ENCODE results near the gene AK9.
A peak's percentile ranks its signal among the peaks of the same experiment; 100 is the strongest.

Gene AK9

DNA sequence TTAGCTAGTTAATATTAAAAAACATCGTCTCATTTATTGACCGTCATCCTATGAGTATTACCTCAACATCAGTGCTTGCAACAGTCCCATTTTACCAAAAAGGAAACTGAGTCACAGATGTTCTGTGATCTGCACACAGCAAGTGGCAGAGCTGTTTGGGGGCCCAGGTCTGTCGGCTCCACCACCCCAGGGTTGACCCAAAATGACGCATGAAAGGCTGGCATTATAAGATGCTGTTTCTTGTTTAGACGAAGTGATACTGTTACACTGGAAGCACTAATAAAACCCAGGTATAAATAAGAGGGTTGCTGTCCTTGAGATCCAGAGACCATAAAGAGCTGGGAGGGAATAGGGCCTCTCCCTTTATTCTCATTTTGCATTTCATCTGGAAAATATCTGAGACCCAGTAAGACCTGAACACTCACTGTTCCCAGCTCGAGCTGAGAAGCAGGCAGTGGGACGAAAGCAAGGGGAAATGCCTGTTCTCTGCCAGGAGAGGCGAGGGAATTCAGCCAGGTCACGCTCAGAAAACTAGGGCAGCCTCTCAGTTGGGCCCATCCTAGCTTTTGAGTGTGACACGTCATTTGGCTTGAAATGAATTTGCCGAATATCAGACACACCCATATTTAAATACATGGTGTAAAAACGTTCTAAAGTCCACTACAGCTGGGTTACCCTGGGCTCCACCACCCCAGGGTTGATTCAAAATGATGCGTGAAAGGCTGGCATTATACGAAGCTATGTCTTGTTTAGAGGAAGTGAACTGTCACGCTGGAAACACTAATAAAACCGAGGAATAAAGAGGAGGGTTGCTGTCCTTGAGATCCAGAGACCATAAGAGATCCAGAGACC is 234.1 kb downstream of the AK9 start:
- no peak for DNase-seq (ENCODE audit: low read depth)

DNA sequence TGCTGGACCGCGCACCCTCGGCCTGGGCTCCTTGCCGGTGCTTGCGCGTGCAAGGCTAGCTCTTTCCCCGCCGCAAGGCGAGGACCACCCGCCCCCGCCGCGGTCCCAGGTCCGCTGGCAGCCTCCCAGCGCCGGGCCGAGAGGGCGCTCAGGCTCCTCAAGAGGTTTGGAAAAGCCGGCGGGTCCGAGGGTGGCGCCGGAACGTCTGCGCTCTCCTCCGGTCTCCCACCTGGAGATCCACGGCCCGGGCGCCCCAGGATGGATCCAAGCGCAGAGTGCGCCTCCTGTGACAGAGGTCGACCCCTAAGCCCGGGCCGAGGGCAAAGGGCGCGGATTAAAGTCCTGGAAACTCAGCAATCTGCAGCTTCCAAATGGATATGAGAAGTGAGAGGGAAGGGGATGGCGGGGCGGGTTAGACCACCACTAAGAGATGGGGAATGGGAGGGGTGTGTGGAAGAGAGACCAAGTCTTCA is 234.9 kb downstream of the AK9 start:
- no peak for DNase-seq (ENCODE audit: low read depth)

DNA sequence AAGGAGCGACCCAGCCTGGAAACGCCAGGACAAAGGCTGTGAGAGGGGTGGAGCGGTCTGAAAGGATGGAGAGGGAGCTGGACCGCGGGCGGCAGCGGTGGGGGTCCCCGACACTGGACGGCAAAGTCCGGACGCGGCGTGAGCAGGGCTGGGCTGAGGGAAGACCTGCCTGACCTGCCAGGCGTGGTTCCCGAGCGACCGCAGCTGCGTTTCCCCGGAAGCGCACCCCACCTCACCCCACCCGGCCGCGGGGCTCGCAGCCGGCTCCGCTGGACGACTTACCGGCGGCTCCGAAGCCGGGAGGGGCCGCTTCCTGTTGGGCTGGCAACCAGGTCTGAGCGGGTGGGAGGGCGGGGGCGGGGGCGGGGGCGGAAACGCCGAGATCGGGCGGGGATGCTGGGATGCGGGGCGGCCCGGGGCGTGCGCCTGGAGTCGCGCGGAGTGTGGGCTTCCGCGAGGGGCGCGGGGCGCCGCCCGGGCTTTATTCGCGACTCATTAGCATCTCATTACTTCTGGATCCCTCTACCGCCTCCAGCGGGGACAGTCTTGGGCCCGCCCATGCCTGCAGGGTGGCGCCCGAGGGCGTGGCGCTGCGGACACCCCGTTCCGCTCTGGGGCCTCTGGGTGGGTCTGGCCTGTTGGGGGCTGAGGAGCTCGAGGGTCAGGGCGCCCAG is 235.4 kb downstream of the AK9 start, which contains the start of gene MICAL1:
MICAL1 (minus strand) TSS at position 336 of the 674 bp plus-strand sequence. CDS start 1,576 bp downstream, outside the sequence.
- DNase-seq (ENCODE audit: low read depth), result peak; percentile 50

DNA sequence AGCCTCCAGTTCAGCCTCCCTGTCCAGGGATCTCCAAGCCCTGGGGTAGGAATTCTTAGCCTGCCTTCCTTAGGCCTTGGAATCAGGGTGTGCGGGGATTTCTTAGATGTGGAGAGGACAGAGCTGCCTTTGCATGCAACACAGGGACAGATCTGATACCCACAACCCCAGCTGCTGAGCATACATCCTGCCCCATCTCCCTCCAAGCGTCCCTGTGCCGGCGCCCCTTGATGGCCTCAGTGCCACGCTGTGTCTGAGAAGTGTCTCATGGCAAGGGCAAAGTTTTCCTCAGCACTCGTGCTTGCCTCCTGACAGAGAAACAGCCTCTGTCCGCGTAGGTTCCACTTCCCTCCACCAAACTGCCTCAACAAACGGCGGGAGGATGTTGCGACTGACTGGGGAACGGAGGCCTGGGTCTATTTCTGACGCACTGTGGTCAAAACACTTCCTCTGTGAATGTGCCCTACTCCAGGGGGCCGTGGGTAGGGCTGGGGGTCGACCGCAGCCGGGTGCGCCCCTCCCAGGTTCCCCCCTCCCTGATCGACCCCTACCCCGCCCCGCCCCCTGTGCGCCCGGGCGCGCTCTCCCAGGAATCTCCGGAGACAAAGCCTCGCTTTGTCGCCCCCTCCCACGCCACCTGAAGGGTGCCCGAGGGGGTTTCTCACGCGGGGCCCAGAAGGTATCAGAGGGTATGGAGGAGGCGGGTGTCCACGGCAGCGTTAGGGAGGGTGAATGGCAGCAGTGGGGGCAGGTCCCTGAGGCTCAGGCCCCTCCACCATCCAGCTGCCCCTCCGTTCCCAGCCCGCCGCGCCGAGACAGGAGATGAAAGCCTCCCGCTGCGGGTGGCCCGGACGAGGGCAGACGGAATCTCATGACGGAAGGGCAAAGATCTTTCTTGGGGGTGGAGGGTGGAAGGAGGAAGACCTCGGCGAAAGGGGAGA is 236.2 kb downstream of the AK9 start:
- DNase-seq (ENCODE audit: low read depth), result peak; percentile 41

DNA sequence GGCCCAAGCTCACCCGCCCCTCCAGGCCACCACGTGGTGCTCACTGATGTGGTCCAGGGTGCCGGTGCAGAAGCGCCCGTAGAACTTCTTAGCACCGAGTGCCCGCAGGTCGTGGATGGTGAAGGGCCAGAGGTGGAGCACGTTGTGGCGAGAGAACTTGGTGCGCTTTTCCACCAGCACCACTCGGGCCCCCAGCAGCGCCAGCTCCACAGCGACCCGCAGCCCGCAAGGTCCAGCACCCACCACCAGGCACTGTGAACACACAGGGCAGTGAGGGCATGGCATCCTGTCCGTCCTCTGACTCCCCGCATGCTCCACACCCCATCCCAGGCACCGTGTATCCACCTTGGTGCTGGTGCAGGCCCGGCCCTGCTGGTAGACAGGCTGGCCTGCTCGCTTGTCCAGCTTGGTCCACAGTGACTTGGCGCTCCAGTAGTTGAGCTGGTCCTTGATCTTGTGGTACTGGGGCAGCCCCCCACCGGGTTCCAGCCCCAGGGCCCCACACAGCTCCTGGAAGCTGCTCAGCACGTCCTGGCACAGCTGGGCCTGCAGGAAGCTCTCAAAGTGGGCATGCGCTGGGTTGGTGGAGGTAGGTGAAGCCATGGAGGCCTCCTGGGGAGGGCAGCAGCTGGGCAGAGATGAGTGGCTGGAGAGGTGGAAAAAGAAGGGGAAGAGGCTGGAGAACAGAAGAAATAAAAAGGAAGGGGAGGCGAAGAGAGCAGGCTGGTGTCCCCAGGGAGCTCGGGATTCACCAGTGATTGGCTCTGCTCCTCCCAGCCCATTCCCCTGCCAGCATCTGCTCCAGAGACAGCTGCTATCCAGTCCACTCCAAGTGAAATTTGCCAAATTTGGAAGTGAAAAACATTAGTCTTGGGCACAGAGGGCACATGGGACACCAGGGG is 237.2 kb downstream of the AK9 start:
- no peak for DNase-seq (ENCODE audit: low read depth)

DNA sequence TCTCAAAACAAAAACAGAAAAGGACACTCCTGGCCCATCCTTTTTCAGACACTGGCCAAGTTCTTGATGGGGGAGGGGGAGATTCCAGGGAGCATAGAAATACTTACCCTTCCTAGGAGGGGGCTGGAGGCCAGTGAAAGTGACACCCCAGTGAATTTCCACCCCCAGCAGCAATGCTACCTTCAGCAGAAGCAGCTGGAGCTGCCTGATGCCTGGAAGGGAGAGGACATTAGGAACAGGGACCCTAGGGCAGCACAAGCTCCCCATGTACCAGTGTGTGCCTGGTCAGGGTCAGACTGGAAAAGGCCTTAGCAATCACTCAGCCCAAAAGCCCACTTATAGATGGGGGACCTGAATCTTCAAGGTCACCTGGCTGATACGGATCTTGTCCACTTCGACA is 237.8 kb downstream of the AK9 start:
- DNase-seq (ENCODE audit: low read depth), result no peak

DNA sequence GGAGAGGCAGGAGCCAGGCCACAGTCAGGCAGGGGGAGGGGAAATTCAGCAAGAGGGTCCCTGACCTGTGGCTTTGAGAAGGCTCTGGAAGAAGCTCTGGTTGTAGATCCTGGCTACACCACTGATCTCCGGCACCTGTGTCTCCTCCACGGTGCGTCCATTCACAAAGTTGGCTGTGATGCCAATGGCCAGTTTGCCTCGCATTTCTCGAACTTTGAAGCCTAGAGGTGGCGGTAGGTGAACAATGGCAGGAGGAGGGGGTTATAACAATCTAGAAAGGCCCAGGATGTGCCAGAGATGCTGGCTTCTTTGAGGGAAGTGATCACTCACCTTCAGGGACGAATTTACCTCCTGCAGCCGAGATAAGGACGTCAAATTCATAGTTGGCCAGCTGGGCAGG is 238.8 kb downstream of the AK9 start:
- DNase-seq (ENCODE audit: low read depth), result no peak

DNA sequence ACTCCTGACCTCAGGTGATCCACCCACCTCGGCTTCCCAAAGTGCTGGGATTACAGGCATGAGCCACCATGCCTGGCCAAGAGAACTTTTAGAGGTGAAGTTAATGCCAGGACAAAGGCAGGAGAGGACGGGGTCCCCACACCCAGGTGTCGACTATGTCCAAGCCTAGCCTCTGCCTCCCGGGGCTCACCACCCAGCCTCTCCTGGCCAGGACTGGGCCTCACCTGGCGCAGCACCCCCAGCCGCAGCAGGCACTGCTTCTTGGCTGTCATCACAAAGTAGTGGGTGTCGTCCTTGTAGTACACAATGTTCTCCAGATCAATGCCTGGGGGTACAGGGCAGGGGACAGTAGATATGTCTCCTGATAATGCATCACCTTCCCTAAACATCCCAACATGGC is 239.6 kb downstream of the AK9 start:
- no peak for DNase-seq (ENCODE audit: low read depth)

DNA sequence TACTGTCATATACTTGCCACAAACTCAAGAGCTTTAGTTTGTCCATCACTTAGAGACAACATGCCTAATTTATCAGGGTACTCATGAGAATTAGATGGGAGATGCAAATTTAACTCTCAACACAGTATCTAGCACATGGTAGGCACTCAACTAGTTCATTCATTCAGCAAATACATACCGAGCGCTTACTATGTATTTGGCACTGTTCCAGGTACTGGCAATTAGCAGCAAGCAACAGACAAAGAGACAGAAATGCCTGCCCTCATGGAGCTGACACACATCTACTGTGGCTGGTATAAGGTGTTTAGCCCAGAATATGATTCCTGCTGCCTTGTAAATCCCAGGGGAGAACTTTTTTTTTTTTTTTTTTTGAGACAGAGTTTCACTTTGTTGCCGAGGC is 240.2 kb downstream of the AK9 start:
- DNase-seq (ENCODE audit: low read depth), result no peak

DNA sequence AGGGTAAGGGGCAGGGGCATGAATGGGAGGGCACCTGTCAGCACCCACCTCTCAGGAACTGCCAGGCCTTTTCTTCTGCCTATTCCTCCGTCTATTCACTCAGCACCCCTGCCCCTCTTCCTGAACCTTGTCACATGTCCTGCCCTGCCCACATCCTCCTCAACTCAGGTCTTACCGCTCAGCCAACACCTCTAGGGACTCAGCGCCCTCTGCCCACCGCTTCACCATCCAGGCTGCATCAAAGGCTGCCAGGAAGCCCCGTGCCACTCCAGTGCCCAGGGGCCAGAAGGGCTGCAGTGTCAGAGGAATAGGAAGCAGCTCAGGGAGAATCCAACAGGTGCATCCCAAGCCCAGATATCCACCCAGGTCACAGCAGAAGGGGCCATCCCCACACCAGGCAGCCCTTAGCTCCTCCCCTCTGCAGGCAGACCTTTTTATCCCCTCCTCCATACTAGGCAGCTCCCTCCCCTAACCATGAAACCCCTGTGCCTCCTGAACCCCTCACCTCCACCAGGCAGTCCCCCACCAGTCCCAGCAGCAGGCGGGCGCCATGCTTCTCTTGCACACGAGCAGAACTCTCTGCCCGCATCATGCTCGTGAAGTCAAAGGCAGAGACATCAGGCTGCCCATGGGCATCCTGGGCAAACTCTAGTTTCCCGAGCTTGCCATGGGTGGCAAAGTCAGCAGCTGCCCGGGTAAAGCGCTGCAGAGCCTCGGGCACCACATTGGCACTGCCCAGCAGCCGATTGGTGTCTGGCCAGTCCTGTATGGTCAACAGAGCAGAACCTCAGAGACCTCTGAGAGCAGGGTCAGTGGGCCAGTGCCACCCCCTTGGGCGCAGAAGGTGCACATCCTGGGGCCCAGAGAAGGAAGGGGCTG is 241.0 kb downstream of the AK9 start:
- DNase-seq (ENCODE audit: low read depth), result no peak

DNA sequence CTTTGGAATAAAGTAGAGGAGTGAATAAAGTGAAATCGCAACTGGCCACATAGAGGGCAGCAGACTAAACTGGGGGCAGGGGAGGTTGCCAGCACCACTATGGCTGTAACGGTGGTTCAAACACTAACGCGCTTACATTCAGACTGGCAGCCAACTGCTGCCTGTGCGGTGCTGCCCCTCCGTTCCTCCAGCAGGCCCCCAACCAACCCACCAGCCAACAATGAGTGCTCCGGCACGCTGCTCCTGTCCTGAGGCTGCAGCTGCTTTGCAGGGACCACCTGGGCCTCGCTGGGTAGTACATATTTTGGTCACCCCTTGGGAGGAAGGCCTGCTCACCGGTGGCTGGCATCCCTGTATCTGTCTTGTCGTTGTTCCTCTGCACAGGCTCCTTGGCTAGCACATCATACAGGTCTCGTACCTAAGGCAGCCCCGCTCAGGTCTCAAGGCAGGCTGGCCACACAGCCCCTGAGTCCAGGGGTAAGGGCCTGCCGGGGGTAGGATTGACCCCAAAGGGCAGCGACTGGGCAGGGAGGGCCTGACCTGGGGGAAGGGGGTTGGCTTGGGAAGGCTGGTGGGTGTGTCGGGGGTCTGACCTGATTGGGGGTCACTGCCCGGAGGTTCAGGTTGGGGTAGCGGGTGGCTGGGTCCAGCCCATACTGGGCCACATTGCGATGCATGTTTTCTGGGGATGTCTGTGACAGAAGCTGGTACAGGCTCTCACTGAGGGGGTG is 241.8 kb downstream of the AK9 start:
- DNase-seq (ENCODE audit: low read depth), result no peak

DNA sequence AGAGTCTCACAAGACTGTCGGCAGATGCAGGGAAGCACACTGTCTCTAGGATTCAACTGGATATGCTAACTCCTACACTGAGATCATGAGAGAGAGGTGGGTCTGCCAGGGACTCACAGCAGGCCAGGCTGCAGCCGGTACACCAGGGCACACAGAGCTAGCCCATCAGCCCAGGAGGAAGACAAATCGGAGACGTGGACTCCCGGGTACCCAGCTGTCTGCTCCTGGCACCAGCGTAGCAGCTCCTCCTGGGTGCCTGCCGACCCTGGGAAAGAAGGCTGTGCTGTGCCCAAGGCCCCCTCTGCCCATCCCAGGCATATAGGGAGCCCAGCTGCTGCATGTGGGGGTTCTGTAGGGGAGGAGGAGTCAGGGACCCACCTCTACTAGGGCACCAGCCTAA is 242.4 kb downstream of the AK9 start:
- no peak for DNase-seq (ENCODE audit: low read depth)

DNA sequence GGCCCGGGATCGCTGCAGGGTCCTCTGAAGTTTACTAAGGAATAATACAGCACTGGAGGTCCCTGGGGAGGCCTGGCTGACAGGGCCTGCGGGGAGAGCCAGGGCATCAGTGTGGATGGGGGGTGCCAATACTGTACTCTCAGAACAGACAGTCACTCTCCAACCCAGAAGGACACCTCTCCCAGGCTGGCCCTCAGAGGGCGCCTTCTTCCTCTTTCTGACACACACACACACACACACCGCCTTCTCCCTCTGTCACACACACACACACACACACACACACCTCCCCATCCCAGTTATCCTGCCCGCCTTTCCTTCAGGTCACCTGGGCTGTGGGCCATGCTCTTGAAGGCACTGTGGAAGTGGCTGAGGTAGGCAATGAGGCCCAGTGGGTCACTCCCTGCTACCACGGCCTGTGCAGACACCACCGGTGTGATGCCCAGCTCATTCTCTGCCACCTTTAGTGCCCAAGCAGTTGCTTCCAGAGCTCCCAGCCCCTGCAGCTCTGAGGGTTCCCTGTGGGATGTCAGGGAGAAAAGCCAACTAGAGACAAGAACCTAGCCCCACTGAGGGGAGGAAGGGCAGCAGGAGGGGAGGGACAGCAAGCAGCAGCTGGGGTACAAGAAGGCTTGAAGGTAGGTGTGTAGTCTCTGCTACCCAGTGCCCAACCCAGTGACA is 243.0 kb downstream of the AK9 start:
- DNase-seq (ENCODE audit: low read depth), result no peak

DNA sequence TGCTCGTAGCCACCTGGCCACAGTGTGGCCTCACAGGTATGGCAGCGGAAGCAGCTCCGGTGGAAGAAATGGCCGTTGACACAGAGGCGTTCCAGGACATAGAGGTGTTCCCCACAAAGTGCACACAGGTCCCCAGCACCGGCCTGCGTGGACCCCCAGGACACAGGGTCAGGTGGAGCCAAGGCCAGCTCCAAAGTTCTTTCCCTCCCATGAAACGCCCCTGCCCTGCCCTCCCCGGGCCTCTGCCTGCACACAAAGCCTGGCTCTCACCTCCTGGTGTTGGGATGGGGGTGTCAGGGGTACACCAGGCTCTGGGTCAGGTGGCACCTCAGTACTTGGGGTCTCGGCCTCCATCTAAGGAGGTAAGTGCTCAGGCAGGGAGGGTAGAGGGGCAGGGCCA is 243.9 kb downstream of the AK9 start:
- no peak for DNase-seq (ENCODE audit: low read depth)

DNA sequence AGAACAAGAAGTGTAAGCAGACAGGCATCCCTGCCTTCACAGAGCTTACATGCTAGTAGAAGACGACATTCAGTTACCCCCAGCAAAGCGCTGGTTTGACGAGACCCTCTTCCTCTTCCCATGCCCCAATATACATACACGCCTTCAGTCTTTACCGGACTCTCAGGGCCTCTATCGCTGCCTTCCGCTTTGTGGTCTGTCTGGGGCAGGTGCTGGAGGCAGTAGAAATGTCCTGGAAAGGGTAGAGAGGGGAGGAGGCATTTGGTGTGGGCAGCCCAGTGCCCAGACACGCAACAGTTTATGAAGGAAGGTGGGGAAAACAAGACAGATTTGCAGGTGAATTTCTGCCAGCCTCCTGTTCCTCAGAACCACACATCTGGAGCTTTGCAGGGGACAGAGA is 244.5 kb downstream of the AK9 start:
- DNase-seq (ENCODE audit: low read depth), result no peak

DNA sequence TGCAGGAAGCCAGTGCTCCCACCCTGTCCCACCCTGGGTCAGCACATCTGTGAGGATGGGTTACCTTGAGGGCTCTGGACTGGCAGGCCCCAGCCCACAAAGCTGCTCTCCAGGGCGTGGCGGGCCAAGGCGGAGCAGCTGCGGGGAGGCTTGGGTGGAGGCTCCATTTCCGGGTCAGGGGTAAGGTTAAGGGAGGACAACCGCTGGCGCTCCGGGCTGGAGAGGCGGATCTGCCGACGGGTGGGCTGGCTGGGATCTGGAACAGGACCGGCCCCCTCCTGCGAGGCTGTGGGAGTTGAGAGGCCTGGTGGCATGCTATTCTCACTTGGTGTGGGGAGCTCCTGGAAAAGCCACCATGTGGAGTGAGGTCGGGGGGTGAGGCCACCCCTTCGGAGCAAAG is 244.9 kb downstream of the AK9 start:
- DNase-seq (ENCODE audit: low read depth), result no peak

DNA sequence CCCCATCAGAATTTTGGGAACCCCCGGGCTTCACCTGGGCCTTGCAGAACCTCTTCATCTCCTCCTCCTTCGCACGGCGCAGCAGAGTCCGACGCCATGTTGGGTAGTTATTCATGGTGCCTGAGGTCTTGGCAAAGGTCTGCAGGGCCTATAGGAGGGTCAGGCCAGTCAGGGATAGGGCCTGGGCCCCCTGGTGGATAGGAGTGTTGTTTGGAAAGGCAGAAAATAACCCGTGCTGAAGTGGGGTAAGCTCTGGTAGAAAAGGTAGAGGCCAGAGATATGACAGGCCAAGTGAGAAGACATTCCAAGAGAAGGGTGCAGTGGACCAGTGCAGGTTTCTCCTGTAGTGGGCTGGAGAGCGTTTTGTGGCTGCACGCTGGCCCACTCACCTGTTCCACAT is 245.6 kb downstream of the AK9 start:
- no peak for DNase-seq (ENCODE audit: low read depth)

DNA sequence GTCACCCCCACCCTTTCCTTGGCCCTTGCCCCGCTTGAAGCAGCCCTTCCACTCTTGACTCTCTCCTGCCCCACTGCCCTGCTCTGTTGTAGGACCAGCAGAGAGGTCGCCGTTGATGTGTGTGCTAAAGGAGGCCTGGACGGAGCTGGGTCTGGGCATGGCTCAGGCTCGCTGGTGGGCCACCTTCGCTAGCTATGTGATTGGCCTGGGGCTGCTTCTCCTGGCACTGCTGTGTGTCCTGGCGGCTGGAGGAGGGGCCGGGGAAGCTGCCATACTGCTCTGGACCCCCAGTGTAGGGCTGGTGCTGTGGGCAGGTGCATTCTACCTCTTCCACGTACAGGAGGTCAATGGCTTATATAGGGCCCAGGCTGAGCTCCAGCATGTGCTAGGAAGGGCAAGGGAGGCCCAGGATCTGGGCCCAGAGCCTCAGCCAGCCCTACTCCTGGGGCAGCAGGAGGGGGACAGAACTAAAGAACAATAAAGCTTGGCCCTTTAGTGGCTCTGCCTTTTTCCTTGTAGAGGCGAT is 247.5 kb downstream of the AK9 start:
- no peak for DNase-seq (ENCODE audit: low read depth)
